Smooth muscle cell of the brain vasculature (primary cell): ENCODE measurements around the gene LRIG3.

Experiments
- DNase-seq: peaks from one replicate; pipeline ENCODE4 v3.0.0-alpha.2; 2012; ENCODE audit warnings: low read depth, low spot score

Gene LRIG3

GRCh38 chr12:58932806-58933681 is 12.7 kb upstream of the LRIG3 start:
- peak; percentile 92 for DNase-seq

GRCh38 chr12:58931518-58931917 is 11.2 kb upstream of the LRIG3 start:
- DNase-seq: no peak

- no peak for DNase-seq
Measured at GRCh38 chr12:58930770-58931324, 10.5 kb upstream of the LRIG3 start.

GRCh38 chr12:58927120-58927519 is 6.8 kb upstream of the LRIG3 start:
- no peak for DNase-seq

- no peak for DNase-seq
Measured at GRCh38 chr12:58926586-58926985, 6.3 kb upstream of the LRIG3 start.

GRCh38 chr12:58925751-58926150 is 5.4 kb upstream of the LRIG3 start:
- DNase-seq: no peak

GRCh38 chr12:58925111-58925611 is 4.9 kb upstream of the LRIG3 start:
- DNase-seq: no peak

- no peak for DNase-seq
Measured at GRCh38 chr12:58924652-58925051, 4.3 kb upstream of the LRIG3 start.

- DNase-seq: no peak
Measured at GRCh38 chr12:58923781-58924180, 3.5 kb upstream of the LRIG3 start.

GRCh38 chr12:58922849-58923248 is 2.5 kb upstream of the LRIG3 start:
- DNase-seq: no peak

GRCh38 chr12:58920961-58921861 is 907 bp upstream of the LRIG3 start:
- DNase-seq: no peak

- DNase-seq: no peak
Measured at GRCh38 chr12:58919231-58920101, 838 bp downstream of the LRIG3 start.

GRCh38 chr12:58918469-58918844 is 1.8 kb downstream of the LRIG3 start:
- no peak for DNase-seq

- DNase-seq: no peak
Measured at GRCh38 chr12:58917699-58918468, 2.4 kb downstream of the LRIG3 start.

GRCh38 chr12:58916921-58917511 is 3.3 kb downstream of the LRIG3 start:
- DNase-seq: peak; percentile 70

GRCh38 chr12:58916161-58916621 is 4.1 kb downstream of the LRIG3 start:
- no peak for DNase-seq

- DNase-seq: no peak
Measured at GRCh38 chr12:58915634-58916033, 4.7 kb downstream of the LRIG3 start.

- no peak for DNase-seq
Measured at GRCh38 chr12:58915037-58915436, 5.3 kb downstream of the LRIG3 start.

GRCh38 chr12:58914457-58914856 is 5.8 kb downstream of the LRIG3 start:
- no peak for DNase-seq

- DNase-seq: no peak
Measured at GRCh38 chr12:58907391-58907790, 12.9 kb downstream of the LRIG3 start.
